Measurements from ENCODE around the gene PATL1. TPM values are rescaled to one million over a fixed set of nuclear protein-coding genes. Genes with fewer than 3 reads are reported as not detected.

The PATL1 gene
- total and polyA plus RNA-seq, 2 experiments from 2014 or later: 8.5 to 12.5 TPM

DNA sequence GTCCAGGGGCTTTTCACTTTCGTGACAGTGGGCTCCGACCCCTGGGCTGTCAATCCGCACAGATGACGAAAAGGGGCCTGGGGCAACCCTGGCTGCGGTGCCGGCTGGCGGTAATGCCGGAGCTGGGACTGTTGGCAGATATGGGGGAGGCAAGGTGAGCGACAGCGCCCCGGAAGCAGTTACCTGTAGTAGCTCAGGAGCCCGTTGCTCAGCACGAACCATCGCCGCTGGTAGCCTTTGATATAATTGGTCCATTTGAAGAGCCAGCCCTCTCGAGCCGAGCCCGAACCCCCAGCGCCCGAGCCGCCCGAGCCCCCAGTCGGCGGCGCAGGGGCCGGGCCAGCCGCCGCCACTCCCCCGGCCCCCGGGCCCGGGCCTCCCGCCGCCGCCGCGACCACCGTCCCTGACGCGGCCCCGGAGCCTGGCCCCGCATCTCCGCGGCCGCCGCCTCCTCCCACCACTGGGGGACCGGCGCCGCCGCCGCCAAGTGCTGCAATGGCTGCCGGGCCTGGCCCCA lies 53.7 kb downstream of the PATL1 start:
- Histone ChIP-seq H3F3A (ENCODE audit: insufficient read depth) (peaks cover 21% of the 10 kb centered on the region), H4K20me1 (ENCODE audit: insufficient read depth) (0 out of 2 replicates have a peak, but pooled peaks cover 6% of the 10 kb centered on the region), H3K36me3 (ENCODE audit: low read depth) (no peaks in the 10 kb centered on the region), H3K4me1 (ENCODE audit: insufficient read depth) (peaks cover 31% of the 10 kb centered on the region), H3K79me2 (ENCODE audit: insufficient read depth) (peaks cover 50% of the 10 kb centered on the region), H3K9ac (peak overlapping the region; percentile 89), H3K4me3 (peak overlapping the region; percentile 97), H3K9me3 (ENCODE audit: low read depth) (no peaks in the 10 kb centered on the region), H3K27ac (peak overlapping the region; percentile 80), H3K9me2 (ENCODE audit: insufficient read depth) (no peaks in the 10 kb centered on the region), H3K4me2 (ENCODE audit: unreplicated experiment) (peak overlapping the region; percentile 99), H2AFZ (peak overlapping the region; percentile 52; the same call in 1 of the 2 replicates), H3K27me3 (replicated peaks; ENCODE audit: insufficient read depth) (no peaks in the 10 kb centered on the region)
- TF ChIP-seq EZH2phosphoT487 (IDR thresholded peaks at IDR 0.05; ENCODE audit: insufficient read depth, low read depth): no peak
- TF ChIP-seq EZH2 (IDR thresholded peaks at IDR 0.05; ENCODE audit: insufficient read depth, poor library complexity, severe bottlenecking): no peak
- peak; percentile 50 for DNase-seq
- 1 to 3% methylated on average over 13 to 18 of the region's 51 CpGs for WGBS, 2 experiments (ENCODE audit: low coverage in 1 of 2, low lambda C conversion rate in 2 of 2, missing lambda C conversion rate in 2 of 2)
- in situ Hi-C loops (cut with MboI): no loop called here

DNA sequence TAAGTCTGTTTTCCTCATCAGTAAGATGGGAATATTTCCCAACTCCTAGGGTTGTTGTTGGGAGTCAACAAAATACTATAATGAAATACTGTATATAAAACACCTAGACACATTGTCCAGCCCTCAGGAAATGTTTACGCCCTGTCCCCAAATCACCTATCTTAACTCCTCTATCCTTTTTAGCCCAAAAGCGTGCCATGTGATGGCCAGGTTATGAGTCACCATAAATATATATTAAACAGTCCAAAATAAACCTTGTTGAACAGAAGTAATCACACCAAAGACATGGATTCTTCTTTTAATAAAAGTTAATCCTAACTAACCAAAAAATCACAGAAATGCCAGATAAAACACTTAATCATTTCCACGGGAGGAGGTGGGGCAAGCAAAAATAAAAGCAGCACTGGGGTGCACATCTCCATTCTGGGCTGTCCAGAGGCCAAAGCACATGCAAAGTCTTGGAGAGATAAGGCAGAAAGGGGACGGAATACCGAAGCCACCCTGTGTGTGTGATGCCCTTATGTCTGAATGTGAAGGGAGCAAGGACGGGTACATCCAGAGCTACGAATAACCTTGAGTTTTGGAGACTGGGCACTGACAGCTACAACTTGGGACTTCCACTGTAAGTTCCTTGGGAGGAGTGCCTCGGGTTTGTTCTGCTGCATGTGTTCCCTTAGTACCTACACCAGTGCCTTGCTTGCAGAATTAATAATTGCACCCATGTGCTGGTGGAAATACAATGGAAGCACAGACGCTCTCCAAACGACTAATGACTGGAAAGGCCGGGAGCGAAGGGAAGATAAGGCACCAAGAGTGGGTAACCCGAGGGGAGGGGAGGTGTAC lies 54.3 kb downstream of the PATL1 start:
- Histone ChIP-seq H3K9me2 (ENCODE audit: insufficient read depth) (no peaks in the 10 kb centered on the region), H3K36me3 (ENCODE audit: low read depth) (0 out of 2 replicates have a peak, but pooled peaks cover 3% of the 10 kb centered on the region), H2AFZ (peak overlapping the region; percentile 52; the same call in 1 of the 2 replicates), H3K79me2 (ENCODE audit: insufficient read depth) (peaks cover 57% of the 10 kb centered on the region), H3K9me3 (ENCODE audit: low read depth) (no peaks in the 10 kb centered on the region), H3K27me3 (replicated peaks; ENCODE audit: insufficient read depth) (no peaks in the 10 kb centered on the region), H3K27ac (peak overlapping the region; percentile 80), H3K9ac (peak overlapping the region; percentile 89), H3K4me3 (peak overlapping the region; percentile 97), H4K20me1 (ENCODE audit: insufficient read depth) (0 out of 2 replicates have a peak, but pooled peaks cover 6% of the 10 kb centered on the region), H3K4me1 (ENCODE audit: insufficient read depth) (peaks cover 31% of the 10 kb centered on the region), H3K4me2 (ENCODE audit: unreplicated experiment) (peak overlapping the region; percentile 99), H3F3A (ENCODE audit: insufficient read depth) (peaks cover 21% of the 10 kb centered on the region)
- 10 to 14% methylated on average over 13 of the region's 13 CpGs for WGBS, 2 experiments (ENCODE audit: low coverage in 1 of 2, low lambda C conversion rate in 2 of 2, missing lambda C conversion rate in 2 of 2)
- in situ Hi-C loops (cut with MboI): no loop called here
- peak; percentile 42 for DNase-seq
- TF ChIP-seq EZH2phosphoT487 (IDR thresholded peaks at IDR 0.05; ENCODE audit: insufficient read depth, low read depth) (no peak), EZH2 (IDR thresholded peaks at IDR 0.05; ENCODE audit: insufficient read depth, poor library complexity, severe bottlenecking) (no peak)

- H3K4me2 ChIP-seq (ENCODE audit: unreplicated experiment): no peak overlapping the region
- H3K9me3 ChIP-seq (ENCODE audit: low read depth): no peaks in the 10 kb centered on the region
- no peaks in the 10 kb centered on the region for H3K27me3 ChIP-seq (replicated peaks; ENCODE audit: insufficient read depth)
- H3K4me1 ChIP-seq (ENCODE audit: insufficient read depth): peaks cover 30% of the 10 kb centered on the region
- H3K79me2 ChIP-seq (ENCODE audit: insufficient read depth): peaks cover 84% of the 10 kb centered on the region
- H3F3A ChIP-seq (ENCODE audit: insufficient read depth): peaks cover 18% of the 10 kb centered on the region
- in situ Hi-C loops (cut with MboI): no loop called here
- H3K9me2 ChIP-seq (ENCODE audit: insufficient read depth): no peaks in the 10 kb centered on the region
- H2AFZ ChIP-seq: no peak overlapping the region
- H3K36me3 ChIP-seq (ENCODE audit: low read depth): peaks cover 23% of the 10 kb centered on the region
- peak; percentile 49 for DNase-seq
- H4K20me1 ChIP-seq (ENCODE audit: insufficient read depth): 0 out of 2 replicates have a peak, but pooled peaks cover 6% of the 10 kb centered on the region
- no peak overlapping the region for H3K9ac ChIP-seq
- H3K4me3 ChIP-seq: no peak overlapping the region
- peak overlapping the region; percentile 34 for H3K27ac ChIP-seq
- 79 to 82% methylated on average over 6 of the region's 6 CpGs for WGBS, 2 experiments (ENCODE audit: low coverage in 1 of 2, low lambda C conversion rate in 2 of 2, missing lambda C conversion rate in 2 of 2)
- TF ChIP-seq EZH2phosphoT487 (IDR thresholded peaks at IDR 0.05; ENCODE audit: insufficient read depth, low read depth): no peak
- no peak for TF ChIP-seq EZH2 (IDR thresholded peaks at IDR 0.05; ENCODE audit: insufficient read depth, poor library complexity, severe bottlenecking)
Observed at GRCh38 chr11:59611570-59612565, 57.0 kb downstream of the PATL1 start.

DNA sequence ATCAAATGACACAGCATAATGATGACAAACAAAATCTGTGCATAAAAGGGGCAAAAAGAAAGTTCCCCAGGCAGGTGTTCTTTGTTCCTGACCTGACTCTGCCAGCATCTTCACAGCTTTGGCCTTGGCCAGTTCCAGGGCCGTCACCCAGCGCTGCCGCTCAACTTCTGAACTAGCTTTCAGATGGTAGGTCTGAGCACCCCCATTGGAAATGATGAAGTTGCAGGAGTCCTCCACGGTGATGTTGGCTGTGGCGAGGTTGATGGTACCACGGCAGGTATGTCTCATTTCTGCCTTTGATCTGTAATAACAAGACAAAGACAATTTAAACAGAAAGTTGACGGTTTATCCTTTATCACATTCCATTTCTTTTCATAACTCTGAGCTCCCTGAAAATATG lies 58.5 kb downstream of the PATL1 start:
- 94 to 96% methylated on average over 7 of the region's 7 CpGs for WGBS, 2 experiments (ENCODE audit: low coverage in 1 of 2, low lambda C conversion rate in 2 of 2, missing lambda C conversion rate in 2 of 2)
- Histone ChIP-seq H3K27ac (no peak overlapping the region), H3K4me3 (no peak overlapping the region), H3K36me3 (ENCODE audit: low read depth) (peaks cover 33% of the 10 kb centered on the region), H2AFZ (no peak overlapping the region), H3K9me2 (ENCODE audit: insufficient read depth) (no peaks in the 10 kb centered on the region), H3K4me1 (ENCODE audit: insufficient read depth) (peaks cover 26% of the 10 kb centered on the region), H3K27me3 (replicated peaks; ENCODE audit: insufficient read depth) (no peaks in the 10 kb centered on the region), H3K79me2 (ENCODE audit: insufficient read depth) (peaks cover 99% of the 10 kb centered on the region), H3K4me2 (ENCODE audit: unreplicated experiment) (no peak overlapping the region), H4K20me1 (ENCODE audit: insufficient read depth) (0 out of 2 replicates have a peak, but pooled peaks cover 6% of the 10 kb centered on the region), H3K9me3 (ENCODE audit: low read depth) (no peaks in the 10 kb centered on the region), H3F3A (ENCODE audit: insufficient read depth) (peaks cover 14% of the 10 kb centered on the region), H3K9ac (no peak overlapping the region)
- DNase-seq: no peak
- no peak for TF ChIP-seq EZH2phosphoT487 (IDR thresholded peaks at IDR 0.05; ENCODE audit: insufficient read depth, low read depth)
- TF ChIP-seq EZH2 (IDR thresholded peaks at IDR 0.05; ENCODE audit: insufficient read depth, poor library complexity, severe bottlenecking): no peak
- in situ Hi-C loops (cut with MboI): no loop called here
